Inflammatory macrophage treated with lipopolysaccharide for 1 hour (primary cell): ENCODE measurements around the gene SLC25A13.

ENCODE experiments used
- DNase-seq, 2 donors: peaks; one replicate each; pipeline ENCODE4 v3.0.0-alpha.2; 2020 to 2022

The SLC25A13 gene

DNA sequence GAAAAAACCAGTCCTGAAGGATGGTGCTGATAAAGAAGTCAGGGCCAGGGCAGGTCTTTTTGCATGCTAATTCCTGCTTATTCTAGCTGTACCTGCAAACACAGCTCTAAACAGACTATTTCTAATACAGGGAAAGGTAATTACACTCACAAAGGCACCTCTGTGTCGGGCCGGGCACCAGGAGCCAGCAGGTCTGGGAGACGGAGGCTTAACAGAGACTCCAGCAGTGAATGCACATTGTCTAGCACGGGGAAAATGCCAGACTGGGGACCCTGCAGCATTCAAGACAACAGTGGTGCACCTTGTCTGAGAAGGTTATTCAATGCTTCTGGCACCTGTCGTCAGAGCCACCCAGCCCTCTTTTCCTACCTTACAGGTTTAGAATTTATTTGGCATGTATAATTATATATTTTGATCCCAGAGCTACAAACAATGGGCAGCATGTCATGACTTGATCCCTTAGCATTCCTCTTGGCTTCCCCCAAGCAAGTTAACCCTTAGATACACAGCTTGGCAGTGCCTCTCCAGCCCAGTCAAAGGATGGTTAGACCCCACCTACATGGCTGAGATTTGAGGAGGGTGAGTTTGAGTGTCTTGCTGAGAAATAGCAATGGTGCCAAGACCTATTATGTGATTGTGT is 185.2 kb downstream of the SLC25A13 start:
- no peak for DNase-seq

DNA sequence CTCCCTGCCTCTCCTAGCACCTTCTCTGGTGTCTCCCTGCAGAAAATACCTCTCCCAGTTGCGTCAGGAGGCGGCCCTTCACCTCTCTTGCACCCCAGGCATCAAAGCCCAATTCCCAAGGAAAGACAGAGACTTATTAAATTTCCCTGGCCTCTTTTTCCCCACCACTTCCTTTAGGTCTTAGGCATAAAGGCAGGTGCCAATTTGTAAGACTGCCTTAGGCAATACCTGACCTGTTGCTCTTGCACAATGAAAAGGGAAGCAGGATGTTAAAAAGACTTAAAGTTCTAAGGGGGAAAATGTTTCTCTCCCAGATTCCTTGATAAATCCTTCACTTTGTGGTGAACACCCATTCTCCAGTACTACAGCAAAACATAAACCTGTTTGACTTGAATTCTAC is 186.7 kb downstream of the SLC25A13 start:
- DNase-seq, result no peak

DNA sequence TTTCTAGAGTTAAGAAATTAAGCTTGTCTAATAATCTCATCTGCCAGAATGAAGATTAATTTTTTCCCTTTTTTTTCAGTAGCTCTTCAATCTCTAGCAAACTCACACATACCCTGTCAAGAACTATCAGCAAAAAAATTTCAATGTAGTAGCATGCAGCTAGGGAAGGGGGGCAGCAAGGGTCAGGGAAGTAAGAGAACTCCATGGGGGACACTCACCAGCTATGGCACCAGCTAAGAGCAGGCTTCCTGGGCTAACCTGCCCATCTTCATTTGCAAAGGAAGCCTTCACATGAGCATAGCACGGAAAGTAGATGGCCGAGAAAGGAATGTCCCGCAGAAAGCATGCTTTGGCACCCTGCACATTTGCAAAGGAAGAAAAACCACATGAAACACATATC is 190.4 kb downstream of the SLC25A13 start:
- DNase-seq, result no peak

DNA sequence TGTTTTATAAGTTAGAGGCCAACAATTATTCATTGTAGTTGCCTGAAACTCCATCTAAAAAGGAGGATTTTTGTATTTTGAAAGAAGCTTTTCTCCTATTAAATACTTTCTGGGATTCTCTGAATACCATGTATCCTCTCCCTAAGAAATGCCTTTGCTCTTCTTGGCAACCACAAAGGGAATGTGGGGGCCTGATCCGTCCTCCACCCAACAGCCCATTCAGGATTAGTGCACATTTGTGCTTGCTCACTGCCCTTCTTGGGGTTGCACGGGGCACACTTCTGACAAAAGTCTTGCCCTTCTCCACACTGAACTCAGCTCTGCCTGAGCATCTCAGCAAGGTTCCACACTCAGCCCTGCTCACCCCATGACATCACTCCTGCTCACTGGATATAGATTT is 194.2 kb downstream of the SLC25A13 start:
- DNase-seq, result no peak

DNA sequence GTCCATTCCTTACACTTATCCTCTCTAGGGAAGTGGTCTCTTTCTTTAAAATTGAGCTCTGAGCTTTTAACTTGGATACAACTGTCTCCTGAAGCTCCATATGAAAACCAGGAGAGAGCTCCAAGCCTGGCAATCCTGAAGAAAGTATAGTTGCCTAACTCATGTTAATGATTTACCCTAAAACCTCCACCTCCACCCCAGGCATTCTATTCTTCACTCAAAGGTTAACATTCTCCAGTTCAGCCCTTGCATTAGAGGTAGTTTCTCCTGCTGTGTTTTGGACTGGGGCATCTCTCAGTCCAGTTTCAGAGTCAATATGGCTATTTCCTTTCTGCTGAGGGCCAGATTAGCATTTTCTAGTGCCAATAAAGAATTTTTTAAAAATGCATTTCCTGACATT is 195.5 kb downstream of the SLC25A13 start:
- no peak for DNase-seq

DNA sequence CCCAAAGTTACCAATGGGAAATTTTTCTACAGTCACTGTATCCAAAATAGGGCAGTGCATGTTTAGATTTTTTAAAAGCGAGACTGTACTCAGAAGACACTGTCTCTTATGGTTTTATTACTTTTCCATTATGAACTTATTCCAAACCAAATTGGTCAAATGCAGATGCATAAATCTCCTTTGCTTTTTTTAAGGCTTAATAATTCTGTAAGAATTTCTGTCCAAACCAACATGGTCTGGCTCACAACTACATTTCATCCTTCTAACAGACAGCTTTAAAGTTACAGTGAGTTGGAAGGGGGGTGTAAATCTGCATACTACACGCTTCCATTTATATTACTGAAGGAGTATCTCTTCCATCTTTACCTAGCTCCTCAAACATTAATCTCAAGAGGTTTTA is 199.2 kb downstream of the SLC25A13 start:
- DNase-seq, result no peak

DNA sequence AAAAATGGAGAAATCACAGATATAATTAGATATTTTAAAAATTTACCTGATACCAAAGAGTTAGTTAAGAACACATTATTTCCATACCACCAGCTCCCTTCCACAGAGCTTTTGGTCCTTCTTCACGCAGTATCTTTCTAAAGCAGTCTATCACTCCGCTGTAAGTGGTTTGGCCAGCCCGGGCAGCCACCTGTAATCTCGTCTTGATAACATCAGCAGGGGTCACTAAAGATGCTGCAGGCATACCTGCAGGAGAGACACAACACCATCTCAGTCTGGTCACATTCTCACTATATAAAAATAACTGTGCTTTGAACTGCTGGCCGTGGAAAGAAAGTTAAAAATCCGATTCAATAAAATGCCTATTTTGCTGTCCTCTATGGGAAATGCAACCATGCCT is 200.1 kb downstream of the SLC25A13 start:
- no peak for DNase-seq

DNA sequence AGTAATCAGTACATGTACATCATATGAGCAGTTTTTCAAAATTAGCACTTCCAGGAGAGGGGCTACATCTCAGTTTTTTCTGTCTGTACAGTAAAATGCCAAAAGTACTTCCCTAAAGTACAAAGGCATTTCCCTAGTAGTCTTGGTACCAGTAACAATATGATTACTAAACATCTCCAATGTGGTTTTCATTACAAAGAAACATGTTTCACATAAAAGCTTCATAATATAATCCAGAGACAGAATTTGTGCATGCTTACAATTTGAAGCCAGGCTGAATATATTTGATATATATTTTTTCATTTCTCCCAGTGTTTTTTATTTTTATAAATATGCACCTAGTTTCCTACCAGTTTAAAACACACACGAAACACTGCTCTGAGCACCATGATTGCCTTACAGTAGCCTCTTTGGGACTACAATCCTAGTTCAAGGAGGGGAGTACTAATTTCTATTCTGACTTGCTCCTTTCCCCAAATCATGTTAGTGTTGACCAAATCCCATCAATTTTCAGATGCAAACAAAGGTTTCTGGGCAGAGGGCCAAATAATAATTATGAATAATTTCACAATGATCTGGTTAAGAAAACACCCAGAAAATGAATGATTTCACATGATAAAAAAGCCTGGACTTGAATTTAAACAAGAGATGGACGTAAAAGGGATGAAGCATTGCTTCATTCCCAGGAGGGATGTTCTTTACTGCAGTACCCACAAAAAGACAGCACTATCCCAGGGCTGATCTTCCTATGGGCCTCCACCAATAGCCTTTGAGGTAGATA is 201.3 kb downstream of the SLC25A13 start:
- DNase-seq, result no peak

DNA sequence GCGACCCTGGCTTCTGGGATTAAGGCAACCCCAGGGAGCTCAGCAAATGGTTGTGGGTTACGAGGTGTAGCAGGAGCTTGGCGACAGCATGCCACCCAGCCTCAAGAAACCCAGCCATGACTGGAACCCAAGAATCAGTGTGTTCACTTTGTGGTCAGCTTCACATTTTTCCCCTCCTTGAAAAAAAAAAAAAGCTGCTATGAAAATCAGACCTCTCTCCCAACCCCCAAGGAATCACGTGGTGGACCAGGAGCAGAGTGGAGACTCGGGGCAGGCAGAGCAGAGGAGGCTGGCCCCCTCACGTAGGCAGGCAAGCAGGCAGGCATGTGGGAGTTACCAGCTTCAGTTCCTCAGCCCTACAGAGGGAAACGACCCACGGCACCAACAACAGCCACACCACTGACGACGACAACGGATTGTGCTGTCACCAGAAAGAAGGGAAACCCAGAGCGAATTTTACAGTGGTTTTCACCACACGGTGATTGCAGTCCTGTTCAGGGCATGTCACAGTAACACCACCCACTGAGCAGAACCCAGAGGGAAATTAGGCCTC is 203.4 kb downstream of the SLC25A13 start:
- DNase-seq, result no peak

DNA sequence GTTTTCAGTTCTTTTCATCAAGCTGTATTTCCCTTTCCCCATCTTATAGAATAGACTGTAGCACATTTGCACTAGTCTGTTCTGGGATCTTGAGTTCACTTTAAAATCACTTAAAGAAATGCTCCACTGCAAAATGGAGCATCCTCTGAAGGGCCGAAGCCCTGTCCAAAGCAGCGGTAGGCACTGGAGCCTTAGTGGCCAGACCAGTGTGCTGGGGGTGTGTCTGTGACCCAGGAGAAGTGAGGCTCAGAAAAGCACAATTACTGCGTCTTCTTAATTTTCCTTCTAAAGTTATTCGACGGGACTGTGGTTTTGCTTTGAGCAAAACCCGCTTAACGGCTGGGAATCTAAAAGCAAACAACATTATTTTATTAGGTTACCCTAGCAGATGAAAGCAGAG is 205.7 kb downstream of the SLC25A13 start:
- DNase-seq, result no peak

DNA sequence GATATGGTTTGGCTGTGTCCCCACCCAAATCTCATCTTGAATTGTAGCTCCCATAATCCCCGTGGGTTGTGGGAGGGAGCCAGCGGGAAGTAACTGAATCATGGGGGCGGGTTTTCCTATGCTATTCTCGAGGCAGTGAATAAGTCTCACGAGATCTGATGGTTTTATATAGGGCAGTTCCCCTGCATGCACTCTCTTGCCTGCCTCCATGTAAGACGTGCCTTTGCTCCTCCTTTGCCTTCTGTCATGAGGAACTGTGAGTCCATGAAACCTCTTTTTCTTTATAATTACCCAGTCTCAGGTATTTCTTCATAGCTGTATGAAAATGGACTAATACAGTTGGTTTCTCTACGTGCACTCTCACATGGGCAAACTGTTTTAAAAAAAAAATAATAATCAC is 207.7 kb downstream of the SLC25A13 start:
- no peak for DNase-seq

DNA sequence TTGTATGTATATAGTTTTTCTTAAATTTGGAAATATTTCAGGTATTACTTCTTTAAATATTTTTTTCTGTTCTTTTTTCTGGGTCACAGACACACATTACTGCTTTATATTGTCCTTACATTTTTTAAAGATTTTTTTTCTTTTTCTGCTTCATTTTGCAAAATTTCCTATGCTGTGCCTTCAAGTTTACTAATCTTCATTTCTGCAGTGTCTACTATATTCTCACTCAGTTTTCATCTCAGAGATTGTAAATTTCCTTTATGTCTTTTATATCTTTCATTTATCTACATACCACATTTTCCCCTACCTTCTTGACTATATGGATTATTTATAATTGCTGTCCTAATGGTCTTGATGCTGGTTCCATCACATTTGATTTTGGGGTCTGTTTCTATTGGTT is 210.5 kb downstream of the SLC25A13 start:
- no peak for DNase-seq

DNA sequence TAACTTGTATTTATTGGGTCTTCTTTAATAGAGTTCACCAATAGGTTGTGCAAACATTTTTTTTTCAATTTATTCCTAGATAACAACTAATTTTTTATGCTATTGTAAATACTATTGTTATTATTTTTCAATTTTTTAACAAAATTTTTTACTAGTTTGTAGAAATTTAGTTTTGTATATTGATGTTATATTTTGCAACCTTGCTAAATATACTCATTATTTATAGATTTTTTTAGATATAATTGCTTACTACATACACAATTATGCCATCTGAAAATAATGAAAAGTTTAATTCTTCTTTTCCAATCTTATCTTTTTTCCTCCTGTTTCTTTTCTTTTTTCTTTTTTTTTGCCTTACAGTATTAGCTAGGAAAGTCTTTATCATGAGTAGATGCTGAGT is 216.9 kb downstream of the SLC25A13 start:
- DNase-seq, result no peak

DNA sequence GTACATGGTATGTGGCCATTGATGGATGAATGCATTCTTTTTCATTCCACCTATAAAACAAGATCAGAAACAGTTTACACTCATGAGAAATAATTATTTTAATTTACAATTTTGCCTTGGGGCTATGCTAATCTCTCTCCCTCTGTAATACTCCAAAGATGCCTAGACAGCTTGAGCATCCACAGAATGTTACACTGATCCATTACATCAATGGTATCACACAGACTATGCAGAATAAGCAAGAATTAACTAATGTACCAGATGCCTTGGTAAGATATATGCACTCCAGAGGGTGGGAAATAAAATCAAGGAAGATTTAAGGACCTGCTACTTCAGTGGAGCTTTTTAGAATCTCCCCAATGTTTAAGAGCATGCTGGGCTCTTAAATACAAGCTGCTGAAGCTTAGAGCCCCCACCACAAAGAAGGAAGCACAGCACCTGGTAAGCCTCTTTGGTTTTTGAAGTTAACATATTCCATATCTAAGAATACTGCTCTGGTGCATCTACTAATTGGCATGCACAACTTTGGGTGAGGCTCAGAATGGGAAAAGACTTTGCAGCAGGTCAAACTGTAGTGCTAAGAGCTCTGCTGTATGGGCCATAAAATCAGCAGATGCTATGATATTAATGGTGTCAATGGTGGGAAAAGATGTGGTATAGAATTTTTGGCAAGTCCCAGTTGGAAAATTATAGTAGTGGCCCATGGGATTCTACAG is 219.6 kb downstream of the SLC25A13 start:
- DNase-seq, result no peak

DNA sequence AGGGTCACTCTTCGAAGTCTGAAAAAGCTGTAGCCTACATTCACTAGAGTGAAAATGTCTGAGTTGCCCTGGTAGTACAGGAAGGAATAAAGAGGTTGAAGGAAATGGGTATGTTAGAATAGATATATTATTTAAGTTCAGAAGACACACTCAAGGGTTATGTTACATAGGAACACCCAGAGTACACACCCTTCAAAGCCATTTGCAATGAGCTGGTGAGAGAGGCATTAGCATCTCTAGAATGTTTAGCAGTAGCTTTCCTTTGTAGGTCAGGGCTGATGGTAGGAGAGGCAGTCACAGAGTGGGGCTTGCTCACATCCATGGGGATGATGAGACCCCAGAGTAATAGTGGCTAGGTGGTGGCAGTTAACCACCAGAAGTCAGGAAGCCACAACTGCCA is 221.2 kb downstream of the SLC25A13 start:
- DNase-seq, result no peak

DNA sequence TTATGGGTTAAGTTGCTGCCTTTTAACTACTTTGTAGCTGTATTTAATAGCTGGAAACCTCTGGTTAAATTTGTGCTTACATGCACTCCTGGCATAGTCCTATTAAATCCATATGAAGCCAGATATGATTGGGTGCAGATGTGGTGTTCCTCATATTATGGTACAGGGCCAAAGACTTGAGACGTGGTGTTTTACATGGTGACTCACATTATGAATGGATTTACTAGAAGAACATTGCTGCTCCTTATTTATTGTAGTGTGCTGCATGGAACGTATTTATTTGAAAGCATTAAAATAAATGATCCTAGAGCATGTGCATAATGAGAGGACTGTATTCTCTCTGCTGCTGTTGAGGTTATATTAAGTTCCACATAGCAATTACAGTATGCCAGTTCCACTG is 224.1 kb downstream of the SLC25A13 start:
- DNase-seq, result no peak

DNA sequence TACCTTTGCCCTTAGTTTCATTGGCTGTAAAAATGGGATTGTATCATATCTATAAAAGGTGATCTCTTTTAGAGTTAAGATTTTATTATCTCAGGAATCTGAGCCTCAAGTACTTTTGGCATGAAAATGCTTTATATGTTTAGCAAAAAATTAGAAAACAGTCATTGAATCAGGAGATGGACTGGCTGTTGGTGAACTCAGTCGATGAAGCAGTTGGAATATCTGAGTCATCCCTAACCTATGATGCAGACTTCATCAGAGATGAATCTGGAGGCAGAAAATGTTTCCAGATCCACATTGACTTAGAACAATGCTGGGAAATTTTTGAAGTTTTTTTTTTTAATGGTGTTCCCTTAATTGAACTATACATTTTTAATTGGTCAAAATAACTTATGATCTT is 228.5 kb downstream of the SLC25A13 start:
- DNase-seq, result no peak

DNA sequence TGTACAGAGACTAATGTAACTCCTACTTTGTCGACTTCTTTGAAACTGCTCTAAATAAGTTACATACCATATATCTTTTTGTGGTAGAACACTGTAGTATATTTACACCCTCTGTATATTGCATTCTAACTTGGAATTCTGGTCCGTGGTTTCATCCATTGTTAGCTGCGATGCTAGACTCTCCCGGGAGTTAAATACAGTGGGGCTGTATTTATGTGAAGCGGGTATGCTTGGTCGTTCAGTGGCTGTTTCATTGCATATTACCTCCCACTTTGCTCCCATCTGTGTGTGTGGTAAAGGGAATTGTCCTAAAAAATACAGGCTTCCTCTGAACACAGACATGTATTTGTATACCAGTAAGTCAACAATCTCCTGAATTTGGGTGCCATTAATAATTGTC is 231.1 kb downstream of the SLC25A13 start:
- no peak for DNase-seq

DNA sequence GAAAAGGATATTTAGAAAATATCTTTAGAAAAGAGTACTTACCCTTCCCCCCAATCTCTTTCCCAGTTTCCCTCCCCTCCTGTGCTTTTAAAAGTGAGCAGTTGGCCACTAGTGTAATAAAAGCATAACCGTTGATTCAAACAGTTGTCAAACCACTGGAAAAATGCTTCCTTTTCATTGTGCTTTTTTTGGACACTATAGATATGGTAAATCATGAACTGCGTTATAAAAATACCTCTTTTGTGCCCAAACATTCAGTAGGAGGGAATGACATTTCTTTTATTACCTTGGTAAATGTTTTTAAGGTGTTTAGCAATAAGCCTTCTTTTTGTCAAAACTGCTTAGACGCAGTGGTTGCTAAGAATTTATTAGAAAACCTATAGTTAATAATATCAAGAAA is 232.4 kb downstream of the SLC25A13 start:
- DNase-seq, result no peak

DNA sequence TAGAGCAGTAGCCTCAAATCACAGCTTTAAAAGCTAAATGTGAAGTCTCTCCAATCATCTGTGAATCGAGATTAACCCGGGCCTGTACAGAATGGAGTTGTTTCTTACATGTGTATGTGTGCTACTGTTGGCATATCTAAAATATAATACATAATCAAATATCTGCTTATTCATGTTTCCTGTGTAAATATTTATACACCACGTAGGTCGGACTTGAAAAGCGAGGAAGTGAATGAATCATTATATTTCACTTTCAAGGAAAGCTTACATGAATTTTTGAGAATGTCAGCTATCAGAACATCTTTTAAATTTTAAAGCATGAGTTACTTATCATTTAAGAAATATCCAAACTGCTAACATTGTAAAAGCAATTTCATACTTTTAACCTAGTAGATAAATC is 233.3 kb downstream of the SLC25A13 start:
- no peak for DNase-seq

DNA sequence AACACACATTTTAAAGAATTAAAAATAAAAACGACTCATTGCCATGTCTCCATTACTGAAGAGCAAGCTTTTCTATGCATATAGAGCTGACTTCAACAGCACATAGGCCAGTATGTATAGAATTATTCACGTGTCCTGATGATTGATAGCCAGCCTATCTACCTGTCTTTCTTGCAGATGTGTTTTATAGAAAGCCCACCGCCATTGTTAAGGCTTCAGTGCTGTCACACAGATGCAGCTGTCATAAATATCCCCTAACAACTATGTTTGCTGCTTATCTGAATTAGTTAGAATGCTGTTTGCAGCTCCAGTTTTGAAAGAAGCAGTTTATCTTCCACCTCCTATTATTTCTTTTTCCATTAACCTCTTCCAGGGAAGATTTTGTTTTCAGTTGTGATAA is 235.9 kb downstream of the SLC25A13 start:
- DNase-seq, result no peak

DNA sequence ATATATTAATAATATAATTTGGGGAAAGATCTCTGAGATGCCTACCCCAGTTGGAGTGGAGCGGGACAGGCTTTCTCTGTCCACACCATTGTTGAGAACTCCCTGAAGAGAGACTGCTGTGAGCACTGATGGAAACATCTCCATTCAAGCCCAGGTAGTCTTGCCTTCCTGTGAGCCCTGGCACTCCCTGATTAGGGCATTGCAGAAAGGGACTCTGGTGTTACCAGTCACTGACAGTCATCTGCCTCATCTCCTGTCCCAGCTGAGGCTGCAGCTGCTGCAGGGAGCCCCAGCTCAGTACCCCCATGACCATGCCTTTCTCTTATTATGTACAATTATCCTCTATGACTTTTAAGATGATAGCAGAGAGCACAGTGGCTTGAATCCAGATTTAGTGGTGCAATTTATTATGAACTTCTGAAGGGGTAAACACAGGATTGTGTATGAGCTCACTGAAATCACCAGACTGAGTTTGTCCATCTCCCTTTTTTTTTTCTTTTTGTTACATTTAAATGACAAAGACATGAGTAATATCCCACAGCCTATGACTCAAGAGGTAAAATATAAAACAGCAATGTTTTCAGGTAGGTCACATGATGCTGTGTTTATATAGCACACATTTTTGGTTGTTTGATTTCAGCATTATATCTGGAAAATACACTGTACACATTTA is 236.9 kb downstream of the SLC25A13 start:
- no peak for DNase-seq

DNA sequence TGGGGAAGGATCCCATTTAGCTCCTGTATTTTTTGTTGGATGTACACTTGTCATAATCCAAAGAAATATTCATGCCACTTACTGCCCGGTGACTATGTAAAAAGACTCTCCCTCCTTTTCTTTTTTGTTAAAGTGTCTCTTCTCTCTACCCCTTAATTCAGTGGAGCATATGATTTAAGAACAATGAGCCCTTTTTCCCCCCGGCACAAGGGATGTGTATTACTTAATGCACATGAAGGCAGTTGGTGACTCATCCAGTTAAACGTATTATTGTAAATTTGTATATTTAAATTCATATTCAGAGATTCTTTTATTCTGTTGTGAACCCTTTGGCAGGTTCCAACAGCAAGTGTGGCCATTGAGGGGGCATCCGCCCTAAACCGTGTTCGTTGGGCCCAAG is 241.9 kb downstream of the SLC25A13 start:
- DNase-seq, result no peak
